NCI-H128 (cell line): ENCODE results near the gene CDC14A.

ENCODE experiments used
- DNase-seq: peaks from one replicate; lab custom pipeline; 2025; ENCODE audit not compliant: unreplicated experiment; lab: John Stamatoyannopoulos, UW

The CDC14A gene

GRCh38 chr1:100530880-100531487 is 178.7 kb downstream of the CDC14A start:
- DNase-seq: no peak

DNA sequence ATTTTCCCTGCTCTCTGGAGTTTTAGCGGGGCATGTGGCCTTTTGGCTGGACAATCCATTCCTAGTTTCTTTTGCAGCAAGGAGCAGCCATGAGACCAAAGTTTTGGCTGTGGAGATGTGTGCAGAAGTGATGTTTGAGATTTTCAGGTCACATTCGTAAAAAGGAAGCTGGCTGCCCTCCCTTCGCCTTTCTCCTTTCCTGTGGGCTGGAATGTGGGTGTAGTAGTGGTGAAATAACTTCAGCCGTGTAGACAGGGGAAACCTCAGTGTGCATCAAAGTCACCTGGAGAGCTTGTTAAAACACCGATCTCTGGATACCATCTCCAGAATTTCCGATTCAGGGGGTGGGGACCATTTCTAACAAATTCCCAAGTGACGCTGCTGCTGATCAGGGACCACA is 180.3 kb downstream of the CDC14A start:
- DNase-seq: no peak

GRCh38 chr1:100535264-100535663 is 183.0 kb downstream of the CDC14A start:
- DNase-seq: no peak

DNA sequence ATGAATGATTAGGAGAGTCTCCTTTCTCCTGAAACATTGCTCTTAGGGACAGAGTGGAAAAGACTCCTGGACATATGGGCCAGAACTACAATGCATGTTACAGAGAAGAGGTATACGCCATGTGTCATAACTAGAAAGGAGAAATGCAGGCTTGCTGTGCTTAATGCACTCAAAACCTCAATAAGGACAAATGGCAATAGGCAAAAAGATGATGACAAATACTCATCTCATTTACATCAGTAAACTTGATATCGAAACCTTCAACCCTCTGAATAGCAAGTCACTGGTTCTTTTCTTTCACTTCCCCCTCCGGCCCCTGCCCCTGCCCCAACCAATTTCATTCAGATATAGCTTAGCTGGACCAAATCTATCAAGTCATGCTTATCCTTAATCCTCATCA is 183.7 kb downstream of the CDC14A start:
- DNase-seq: no peak

DNA sequence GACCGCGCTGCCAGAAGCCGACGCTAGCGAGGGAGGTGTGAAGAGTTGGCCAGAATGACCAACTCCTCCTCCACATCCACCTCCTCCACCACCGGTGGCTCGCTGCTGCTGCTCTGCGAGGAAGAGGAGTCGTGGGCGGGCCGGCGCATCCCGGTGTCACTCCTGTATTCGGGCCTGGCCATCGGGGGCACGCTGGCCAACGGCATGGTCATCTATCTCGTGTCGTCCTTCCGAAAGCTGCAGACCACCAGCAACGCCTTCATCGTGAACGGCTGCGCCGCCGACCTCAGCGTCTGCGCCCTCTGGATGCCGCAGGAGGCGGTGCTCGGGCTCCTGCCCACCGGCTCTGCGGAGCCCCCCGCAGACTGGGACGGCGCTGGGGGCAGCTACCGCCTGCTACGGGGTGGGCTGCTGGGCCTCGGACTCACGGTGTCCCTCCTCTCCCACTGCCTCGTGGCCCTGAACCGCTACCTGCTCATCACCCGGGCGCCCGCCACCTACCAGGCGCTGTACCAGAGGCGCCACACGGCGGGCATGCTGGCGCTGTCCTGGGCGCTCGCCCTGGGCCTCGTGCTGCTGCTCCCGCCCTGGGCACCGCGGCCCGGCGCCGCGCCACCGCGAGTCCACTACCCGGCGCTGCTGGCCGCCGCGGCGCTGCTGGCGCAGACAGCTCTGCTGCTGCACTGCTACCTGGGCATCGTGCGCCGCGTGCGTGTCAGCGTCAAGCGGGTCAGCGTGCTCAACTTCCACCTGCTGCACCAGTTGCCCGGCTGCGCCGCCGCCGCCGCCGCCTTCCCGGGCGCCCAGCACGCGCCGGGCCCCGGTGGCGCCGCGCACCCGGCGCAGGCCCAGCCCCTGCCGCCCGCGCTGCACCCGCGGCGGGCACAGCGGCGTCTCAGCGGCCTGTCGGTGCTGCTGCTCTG is 186.9 kb downstream of the CDC14A start:
- DNase-seq: peak; percentile 11

GRCh38 chr1:100539836-100540536 is 187.7 kb downstream of the CDC14A start:
- no peak for DNase-seq

DNA sequence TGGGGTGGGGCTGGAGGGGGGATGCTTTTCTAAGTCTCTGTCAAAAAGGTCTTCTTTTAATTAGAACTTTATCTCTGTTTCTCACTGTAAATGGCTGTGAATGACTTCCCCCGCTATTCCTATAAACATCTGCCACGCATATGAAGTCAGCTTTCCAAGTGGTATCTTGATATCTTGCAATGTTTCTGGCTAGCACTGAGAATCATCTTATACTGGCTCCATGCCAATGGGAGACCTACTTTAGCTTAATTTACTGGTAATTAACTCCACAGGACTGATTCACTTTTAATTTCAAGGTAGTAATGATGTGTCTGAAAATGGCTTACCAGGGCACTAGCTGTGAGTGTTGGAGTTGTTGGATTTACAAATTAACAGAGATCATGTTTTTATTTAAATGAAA is 190.0 kb downstream of the CDC14A start:
- DNase-seq: no peak

DNA sequence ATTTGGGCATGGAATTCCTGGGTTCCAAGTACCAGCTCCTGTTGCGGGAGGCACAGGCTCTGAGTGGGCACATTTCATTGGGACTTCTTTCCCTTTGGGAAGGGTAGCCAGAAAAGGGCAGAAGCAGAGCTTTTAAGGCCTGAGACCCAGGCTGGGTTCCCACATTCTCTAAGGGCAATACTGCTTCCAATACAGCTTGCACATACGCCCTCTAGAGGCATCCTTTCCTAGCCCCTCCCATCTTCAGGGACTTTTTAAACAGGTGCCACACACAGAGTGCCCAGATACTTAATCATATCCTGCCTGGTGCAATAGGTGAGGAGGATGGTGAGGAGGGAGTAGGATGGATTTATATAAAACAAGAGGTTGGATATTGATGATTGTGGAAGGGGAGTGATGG is 191.3 kb downstream of the CDC14A start:
- no peak for DNase-seq

DNA sequence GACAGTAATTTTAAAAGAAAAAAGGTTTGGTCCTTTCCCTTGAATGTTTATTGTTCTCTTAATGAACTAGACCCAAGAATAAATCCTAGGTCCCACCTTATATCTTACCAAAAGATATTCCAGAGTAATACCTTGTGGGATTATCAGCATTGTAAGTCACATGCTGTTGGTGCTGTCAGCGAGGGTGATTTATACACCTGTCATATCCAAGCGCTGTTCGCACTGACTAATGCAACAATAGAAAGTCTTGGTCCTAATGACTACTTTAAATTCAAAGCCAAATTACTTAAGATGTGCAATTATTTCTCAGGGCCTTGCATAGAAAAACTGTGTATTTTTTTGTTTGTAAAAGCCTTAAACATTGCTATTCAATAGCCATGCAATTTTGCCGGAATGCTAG is 192.5 kb downstream of the CDC14A start:
- no peak for DNase-seq

GRCh38 chr1:100545855-100546254 is 193.5 kb downstream of the CDC14A start:
- DNase-seq: no peak

- DNase-seq: no peak
These were observed 199.7 kb downstream of the CDC14A start for GRCh38 chr1:100552031-100552430.

DNA sequence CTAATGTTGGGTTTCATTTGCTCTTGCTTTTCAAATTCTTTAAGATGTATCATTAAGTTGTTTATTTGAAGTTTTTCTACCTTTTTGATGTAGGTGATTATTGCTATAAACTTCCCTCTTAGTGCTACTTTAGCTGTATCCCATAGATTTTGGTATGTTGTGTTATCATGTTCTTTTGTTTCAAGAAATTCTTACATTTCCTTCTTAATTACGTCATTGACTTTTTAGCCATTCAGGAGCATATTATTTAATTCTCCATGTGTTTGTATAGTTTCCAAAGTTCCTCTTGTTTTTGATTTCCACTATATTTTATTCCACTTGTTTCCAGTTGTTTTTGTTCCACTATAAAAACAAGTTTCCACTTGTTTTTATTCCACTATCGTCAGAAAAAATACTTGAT is 200.6 kb downstream of the CDC14A start:
- DNase-seq: no peak

DNA sequence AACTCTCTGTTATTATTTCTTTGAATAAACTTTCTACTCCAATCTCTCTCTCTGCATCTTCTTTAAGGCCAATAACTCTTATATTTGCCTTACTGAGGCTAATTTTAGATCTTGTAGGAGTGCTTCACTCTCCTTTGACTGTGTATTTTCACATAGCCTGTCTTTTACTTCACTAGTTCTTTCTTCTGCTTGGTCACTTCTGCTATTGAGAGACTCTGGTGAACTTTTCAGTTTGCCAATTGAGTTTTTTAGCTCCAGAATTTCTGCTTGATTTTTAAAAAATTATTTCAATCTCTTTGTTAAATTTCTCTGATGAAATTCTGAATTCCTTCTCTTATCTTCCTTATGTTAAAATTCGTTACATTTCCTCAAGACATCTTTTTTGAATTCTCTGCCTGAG is 203.9 kb downstream of the CDC14A start:
- no peak for DNase-seq

DNA sequence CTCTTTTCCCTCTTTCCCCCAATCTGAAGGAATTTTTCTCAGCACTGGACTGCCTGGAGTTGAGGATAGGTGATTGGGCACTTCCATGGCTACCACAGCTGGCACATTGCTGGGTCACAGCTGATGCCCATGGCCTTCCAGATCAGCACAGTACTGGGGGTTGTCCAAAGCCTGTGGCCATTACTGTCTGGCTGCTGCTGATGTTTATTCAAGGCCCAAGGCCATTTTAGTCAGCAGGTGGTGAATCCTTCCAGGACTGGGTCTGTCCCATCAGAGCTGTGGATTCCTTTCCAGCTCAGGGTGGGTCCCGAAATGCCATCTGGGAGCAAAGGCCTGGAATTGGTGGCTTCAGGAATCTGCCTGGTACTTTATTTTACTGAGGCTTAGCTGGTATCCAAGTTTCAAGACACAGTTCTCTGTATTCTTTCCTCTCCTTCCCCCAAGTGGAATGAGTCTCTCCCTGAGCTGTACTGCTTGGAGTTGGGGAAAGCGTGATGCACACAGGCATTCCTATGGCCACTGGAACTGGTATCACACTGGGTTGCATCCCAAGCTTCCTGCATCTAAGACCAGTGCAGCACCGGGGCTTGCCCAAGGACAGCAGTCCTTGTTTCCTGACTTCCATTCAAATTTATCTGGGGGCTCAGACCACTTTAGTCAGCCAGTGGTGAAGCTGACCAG is 204.8 kb downstream of the CDC14A start:
- no peak for DNase-seq

GRCh38 chr1:100557606-100557953 is 205.3 kb downstream of the CDC14A start:
- DNase-seq: no peak

- DNase-seq: no peak
These were observed 213.2 kb downstream of the CDC14A start for GRCh38 chr1:100565533-100565932.

GRCh38 chr1:100565937-100566699 is 213.8 kb downstream of the CDC14A start:
- no peak for DNase-seq

DNA sequence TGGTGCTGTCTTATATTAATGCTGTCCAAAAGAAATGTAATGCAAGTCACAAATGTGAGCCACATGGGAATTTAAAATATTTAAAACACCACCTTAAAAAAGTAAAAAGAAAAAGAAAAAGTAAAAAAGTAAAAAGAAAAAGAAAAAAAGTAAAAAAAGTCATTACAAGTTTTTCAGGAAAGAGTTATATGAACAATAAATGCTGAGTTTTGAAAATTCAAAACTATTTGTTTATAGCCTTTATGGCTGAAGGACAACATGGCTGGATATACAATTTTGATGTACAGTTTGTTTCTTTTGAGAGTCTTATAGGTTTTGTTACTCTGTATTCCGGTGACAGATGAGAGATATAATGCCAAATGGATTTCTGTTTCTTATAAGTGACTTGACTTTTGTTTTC is 214.8 kb downstream of the CDC14A start:
- DNase-seq: no peak
